GM12878 (cell line): Measurements from ENCODE around the gene SPATA9. TPM values are rescaled to one million over a fixed set of nuclear protein-coding genes. Genes with fewer than 3 reads are reported as not detected.

ENCODE experiments used
- ATAC-seq: fragments of 200-7000 bp; cut with Tn5 transposase; 3 replicates; pipeline ENCODE4 v1.9.1; 2020; ENCODE audit warnings: mild to moderate bottlenecking, moderate library complexity
- Bru-seq: library from RNA; stranded (reverse); fragments of 400-500 nt; gene quantifications from one replicate; lab custom pipeline; 2021; lab: Mats Ljungman, UMichigan
- BruChase-seq, 2 experiments: library from RNA; stranded (reverse); fragments of 400-500 nt; gene quantifications; one replicate each; lab custom pipeline; 2021; lab: Mats Ljungman, UMichigan
- BruUV-seq: library from RNA; stranded (reverse); fragments of 400-500 nt; replicated peaks from 2 replicates; lab custom pipeline; 2021; lab: Mats Ljungman, UMichigan
- CTCF ChIA-PET: fragments of 300-600 bp; sonication (Branson Sonifier 250); formaldehyde crosslinking; extraction: SDS; loops from one replicate; lab custom pipeline; 2021; ENCODE audit warnings: inconsistent platforms; lab: Yijun Ruan, JAX
- POLR2A ChIA-PET: fragments of 350-600 bp; formaldehyde crosslinking; extraction: SDS; loops from one replicate; lab custom pipeline; 2021; ENCODE audit warnings: inconsistent platforms; lab: Charles Lee
- RAD21 ChIA-PET: fragments of 300-600 bp; sonication (Branson Sonifier 250); formaldehyde crosslinking; loops from one replicate; lab custom pipeline; 2023; ENCODE audit warnings: antibody characterized with exemption; ENCODE audit not compliant: unreplicated experiment; lab: Charles Lee
- SMC1A ChIA-PET: fragments of 300-600 bp; sonication (Branson Sonifier 250); formaldehyde crosslinking; loops from one replicate; lab custom pipeline; 2023; ENCODE audit not compliant: unreplicated experiment, uncharacterized antibody; lab: Charles Lee
- DNase-seq: peaks from one replicate; pipeline ENCODE4 v3.0.0-alpha.2; 2011; ENCODE audit warnings: low read depth, low spot score
- FAIRE-seq: peaks from 3 replicates; lab custom pipeline; 2011; peaks lifted over from hg19 to GRCh38; lab: Jason Lieb, UNC
- H2AFZ ChIP-seq: 2 replicates; pipeline ENCODE4 v1.6.0; 2011; ENCODE audit warnings: low read depth, low read length, control low read depth; ENCODE audit not compliant: control insufficient read depth
- H3K27ac ChIP-seq: 2 replicates; pipeline ENCODE4 v1.5.1; 2011; ENCODE audit warnings: control low read depth; ENCODE audit not compliant: control insufficient read depth, insufficient read depth
- H3K27me3 ChIP-seq, 2 experiments: replicated peaks in 1 of 2; 2 replicates each; pipeline versions ENCODE4 v1.6.0 to v1.6.1; 2011; ENCODE audit warnings: low read length in 1 of 2; ENCODE audit not compliant: control insufficient read depth in 2 of 2, insufficient read depth in 2 of 2
- H3K36me3 ChIP-seq, 2 experiments: 2 replicates each; pipeline ENCODE4 v1.5.1; 2011; ENCODE audit warnings: low read length in 1 of 2; ENCODE audit not compliant: control insufficient read depth in 2 of 2, insufficient read depth in 2 of 2
- H3K4me1 ChIP-seq: 2 replicates; pipeline ENCODE4 v1.6.1; 2011; ENCODE audit warnings: mild to moderate bottlenecking, low read length, moderate library complexity, mixed read lengths; ENCODE audit not compliant: control insufficient read depth, insufficient read depth
- H3K4me2 ChIP-seq: 2 replicates; pipeline ENCODE4 v1.6.0; 2011; ENCODE audit warnings: control low read depth; ENCODE audit not compliant: control insufficient read depth, insufficient read depth
- H3K4me3 ChIP-seq: fragments of 200-600 bp; sonication (generic); 2 replicates; pipeline ENCODE4 v1.5.1; 2016
- H3K79me2 ChIP-seq: 2 replicates; pipeline ENCODE4 v1.6.0; 2011; ENCODE audit warnings: low read length; ENCODE audit not compliant: control insufficient read depth, insufficient read depth
- H3K9ac ChIP-seq: 2 replicates; pipeline ENCODE4 v1.8.0; 2011; ENCODE audit warnings: low read length, control low read depth, mixed read lengths; ENCODE audit not compliant: control insufficient read depth, insufficient read depth
- H3K9me3 ChIP-seq: replicated peaks from 3 replicates; pipeline ENCODE4 v1.5.1; 2011; ENCODE audit warnings: mild to moderate bottlenecking, low read length; ENCODE audit not compliant: control insufficient read depth, insufficient read depth
- H4K20me1 ChIP-seq: 2 replicates; pipeline ENCODE4 v1.6.0; 2011; ENCODE audit not compliant: control insufficient read depth, insufficient read depth
- CREM ChIP-seq: IDR thresholded peaks from 2 replicates; pipeline ENCODE4 v1.6.1; 2014; ENCODE audit warnings: antibody characterized with exemption, low read depth
- EED ChIP-seq: sonication (generic); IDR thresholded peaks from 2 replicates; pipeline ENCODE4 v1.6.1; 2016; ENCODE audit warnings: antibody characterized with exemption, low read depth
- GATAD2B ChIP-seq: fragments of 450-650 bp; conservative IDR thresholded peaks from 2 replicates; pipeline ENCODE4 v1.6.1; 2017; ENCODE audit warnings: low read depth, mild to moderate bottlenecking, moderate library complexity
- HDAC6 ChIP-seq: fragments of 200-600 bp; sonication (generic); IDR thresholded peaks from one replicate; pipeline ENCODE4 v1.8.0; 2017; ENCODE audit warnings: antibody characterized with exemption; ENCODE audit not compliant: unreplicated experiment
- MTA2 ChIP-seq: fragments of 450-650 bp; IDR thresholded peaks from 2 replicates; pipeline ENCODE4 v1.6.1; 2016; ENCODE audit warnings: low read depth, mild to moderate bottlenecking, moderate library complexity
- NFIC ChIP-seq: IDR thresholded peaks from 2 replicates; pipeline ENCODE4 v1.6.1; 2012; ENCODE audit warnings: low read depth, mild to moderate bottlenecking, inconsistent platforms, low read length, moderate library complexity
- NR2C2 ChIP-seq: IDR thresholded peaks from 2 replicates; pipeline ENCODE4 v1.6.1; 2011; ENCODE audit warnings: borderline replicate concordance, low read depth; ENCODE audit not compliant: control insufficient read depth, insufficient read length
- PML ChIP-seq: IDR thresholded peaks from 2 replicates; pipeline ENCODE4 v1.6.1; 2012; ENCODE audit warnings: low read length, inconsistent platforms
- SPI1 ChIP-seq: IDR thresholded peaks from 2 replicates; pipeline ENCODE4 v1.6.1; 2011; ENCODE audit warnings: low read depth, mild to moderate bottlenecking, low read length, moderate library complexity, borderline replicate concordance; ENCODE audit not compliant: insufficient read depth
- TARDBP ChIP-seq: IDR thresholded peaks from 2 replicates; pipeline ENCODE4 v1.6.1; 2016; ENCODE audit warnings: borderline replicate concordance
- WGBS: methylation state at CpG from one replicate; pipeline ENCODE4 v1.1.6; 2016; ENCODE audit warnings: low lambda C conversion rate; ENCODE audit not compliant: insufficient replicate concordance, insufficient coverage; ENCODE audit errors: missing lambda C conversion rate; 5-methylcytosine and 5-hydroxymethylcytosine counted together
- in situ Hi-C: fragments of 300-500 bp; cut with MboI; formaldehyde crosslinking; loops from 9 replicates; pipeline ENCODE4 v1.14.3; 2018; ENCODE audit warnings: mixed read lengths
- intact Hi-C: fragments of 100-400 bp; cut with micrococcal nuclease; formaldehyde crosslinking; loops from one replicate; pipeline ENCODE4 v1.14.2; 2022; ENCODE audit not compliant: unreplicated experiment
- long read RNA-seq, 2 experiments: library from polyadenylated mRNA; unstranded; transcript quantifications; one replicate each; pipeline ENCODE4 v2.0.0, GENCODE V29; 2019 to 2020
- polyA minus RNA-seq, 3 experiments: library from RNA; depleted of rRNA, polyadenylated mRNA; stranded (reverse); fragments of >200 nt; gene quantifications; 2 replicates each; pipeline ENCODE4 v1.2.3, GENCODE V29; 2011
- polyA plus RNA-seq, 11 experiments: library from polyadenylated mRNA; depleted of rRNA in 4 of 11; unstranded in 6 of 11; stranded (reverse) in 5 of 11; fragments of >200 nt; fragmentation: Nextera tagmentation in 4 of 11; fragmentation: Illumina TruSeq in 1 of 11; extraction: Ambion mirVana in 4 of 11; extraction: Trizol in 1 of 11; gene quantifications; 1 replicate in 1 of 11; 2 replicates in 10 of 11; pipeline versions ENCODE4 v1.2.1 to v1.2.3, GENCODE V29; 2011 to 2016; ENCODE audit warnings: inconsistent platforms in 2 of 11, missing spikeins in 2 of 11, low read depth in 1 of 11
- total RNA-seq, 4 experiments: library from RNA; depleted of rRNA in 3 of 4; stranded (reverse); fragments of >200 nt in 3 of 4; fragmentation: Illumina TruSeq in 1 of 4; extraction: Trizol in 1 of 4; gene quantifications; 2 replicates each; pipeline versions ENCODE4 v1.2.1 to v1.2.3, GENCODE V29; 2013 to 2021
- TF ChIP-seq, protein P1 (sequence below): IDR thresholded peaks from 2 replicates; pipeline ENCODE4 v1.6.1; 2012; ENCODE audit warnings: mild to moderate bottlenecking, low read depth, low read length

SPATA9 gene
- 0.81 TPM in 1 of 2 replicates, not detected in the other for total RNA-seq (2013; cell fraction: nucleolus; rRNA removed)
- total RNA-seq (2014; rRNA removed) (0.11 and 0.16 TPM in 2 replicates), total RNA-seq (2014; rRNA removed; fragmentation: Illumina TruSeq; extraction: Trizol) (0.18 TPM in 1 of 2 replicates, not detected in the other), total RNA-seq (2021) (0.35 TPM in 1 of 2 replicates, not detected in the other), polyA plus RNA-seq (2011; rRNA removed) (0.33 and 0.46 TPM in 2 replicates), polyA plus RNA-seq (2014; fragmentation: Illumina TruSeq; extraction: Trizol) (0.13 TPM in 1 of 2 replicates, not detected in the other), polyA plus RNA-seq (2014; fragmentation: Nextera tagmentation; extraction: Ambion mirVana) (under 1 TPM; 0.16 to 0.49 TPM), polyA plus RNA-seq (2014; rRNA removed) (0.15 and 0.22 TPM in 2 replicates), polyA plus RNA-seq (2016; fragmentation: Nextera tagmentation; extraction: Ambion mirVana) (under 1 TPM; 0.16 to 0.24 TPM), polyA minus RNA-seq (2011; rRNA and poly(A)+ RNA removed) (not detected in 2 replicates), Bru-seq, nascent RNA (percentile 44 among the genes with signal in this experiment), BruChase-seq, experiment 1, labeled RNA remaining after a 6-hour chase (percentile 41 among the genes with signal in this experiment), BruChase-seq, experiment 2, labeled RNA remaining after a 2-hour chase (percentile 38 among the genes with signal in this experiment)
- polyA plus RNA-seq (2011; ENCODE audit: low read depth), result not detected
- 0.15 and 0.45 TPM in 2 replicates for polyA plus RNA-seq (2011; cell fraction: cytosol; rRNA removed)
- polyA plus RNA-seq (2011; cell fraction: nucleus; rRNA removed), result 0.34 and 0.39 TPM in 2 replicates
- 0.25 and 0.53 TPM in 2 replicates for polyA plus RNA-seq (2012)
- not detected in 2 replicates for polyA minus RNA-seq (2011; cell fraction: cytosol; rRNA and poly(A)+ RNA removed)
- 0.57 TPM in 1 of 2 replicates, not detected in the other for polyA minus RNA-seq (2011; cell fraction: nucleus; rRNA and poly(A)+ RNA removed)
- long read RNA-seq, experiment 1, result 0 reads
- long read RNA-seq, experiment 2, result 0 reads

- no peaks in the 10 kb centered on the region for H3K4me1 ChIP-seq
- BruUV-seq, result no TSS peak
- RAD21 ChIA-PET, result no interaction called here
These were observed at the start of gene SPATA9 for GRCh38 chr5:95682891-95683290. SPATA9 (minus strand) TSS chr5:95682991; CDS start chr5:95682854, 137 bp downstream.

More at GRCh38 chr5:95682891-95683290, at the start of gene SPATA9:
- ChIA-PET CTCF (no interaction called here), SMC1A (no interaction called here), POLR2A (no interaction called here)
- H3K27ac ChIP-seq, result no peak within 1 kb of the TSS
- no peaks in the 10 kb centered on the region for H4K20me1 ChIP-seq
- no peak for FAIRE-seq
- H3K36me3 ChIP-seq, result no peaks in the 10 kb centered on the region
- intact Hi-C loops (no loop called here), in situ Hi-C loops (no loop called here)
- no peak within 1 kb of the TSS for H3K9ac ChIP-seq
- no peaks in the 10 kb centered on the region for H3K79me2 ChIP-seq
- no peaks in the 10 kb centered on the region for H3K27me3 ChIP-seq
- no peak within 1 kb of the TSS for H2AFZ ChIP-seq
- H3K4me3 ChIP-seq, result no peak within 1 kb of the TSS
- ATAC-seq, result no peak
- H3K4me2 ChIP-seq, result no peak within 1 kb of the TSS
- no peak for DNase-seq
- TF ChIP-seq MTA2 (no peak), NR2C2 (no peak), NFIC (no peak), SPI1 (no peak), GATAD2B (no peak), EED (no peak), HDAC6 (no peak), TARDBP (no peak), PML (no peak), CREM (no peak)
- TF ChIP-seq, protein P1, sequence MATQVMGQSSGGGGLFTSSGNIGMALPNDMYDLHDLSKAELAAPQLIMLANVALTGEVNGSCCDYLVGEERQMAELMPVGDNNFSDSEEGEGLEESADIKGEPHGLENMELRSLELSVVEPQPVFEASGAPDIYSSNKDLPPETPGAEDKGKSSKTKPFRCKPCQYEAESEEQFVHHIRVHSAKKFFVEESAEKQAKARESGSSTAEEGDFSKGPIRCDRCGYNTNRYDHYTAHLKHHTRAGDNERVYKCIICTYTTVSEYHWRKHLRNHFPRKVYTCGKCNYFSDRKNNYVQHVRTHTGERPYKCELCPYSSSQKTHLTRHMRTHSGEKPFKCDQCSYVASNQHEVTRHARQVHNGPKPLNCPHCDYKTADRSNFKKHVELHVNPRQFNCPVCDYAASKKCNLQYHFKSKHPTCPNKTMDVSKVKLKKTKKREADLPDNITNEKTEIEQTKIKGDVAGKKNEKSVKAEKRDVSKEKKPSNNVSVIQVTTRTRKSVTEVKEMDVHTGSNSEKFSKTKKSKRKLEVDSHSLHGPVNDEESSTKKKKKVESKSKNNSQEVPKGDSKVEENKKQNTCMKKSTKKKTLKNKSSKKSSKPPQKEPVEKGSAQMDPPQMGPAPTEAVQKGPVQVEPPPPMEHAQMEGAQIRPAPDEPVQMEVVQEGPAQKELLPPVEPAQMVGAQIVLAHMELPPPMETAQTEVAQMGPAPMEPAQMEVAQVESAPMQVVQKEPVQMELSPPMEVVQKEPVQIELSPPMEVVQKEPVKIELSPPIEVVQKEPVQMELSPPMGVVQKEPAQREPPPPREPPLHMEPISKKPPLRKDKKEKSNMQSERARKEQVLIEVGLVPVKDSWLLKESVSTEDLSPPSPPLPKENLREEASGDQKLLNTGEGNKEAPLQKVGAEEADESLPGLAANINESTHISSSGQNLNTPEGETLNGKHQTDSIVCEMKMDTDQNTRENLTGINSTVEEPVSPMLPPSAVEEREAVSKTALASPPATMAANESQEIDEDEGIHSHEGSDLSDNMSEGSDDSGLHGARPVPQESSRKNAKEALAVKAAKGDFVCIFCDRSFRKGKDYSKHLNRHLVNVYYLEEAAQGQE, result no peak
- H3K9me3 ChIP-seq, result no peaks in the 10 kb centered on the region
- WGBS, result 38% methylated on average over 1 of the region's 1 CpG
